ENCODE results near the gene CMIP. TPM values are rescaled to one million over a fixed set of nuclear protein-coding genes. Genes with fewer than 3 reads are reported as not detected.
A peak's percentile ranks its signal among the peaks of the same experiment; 100 is the strongest.

The CMIP gene
- total RNA-seq, 1 experiment from 2014 or later: 63.7 TPM

DNA sequence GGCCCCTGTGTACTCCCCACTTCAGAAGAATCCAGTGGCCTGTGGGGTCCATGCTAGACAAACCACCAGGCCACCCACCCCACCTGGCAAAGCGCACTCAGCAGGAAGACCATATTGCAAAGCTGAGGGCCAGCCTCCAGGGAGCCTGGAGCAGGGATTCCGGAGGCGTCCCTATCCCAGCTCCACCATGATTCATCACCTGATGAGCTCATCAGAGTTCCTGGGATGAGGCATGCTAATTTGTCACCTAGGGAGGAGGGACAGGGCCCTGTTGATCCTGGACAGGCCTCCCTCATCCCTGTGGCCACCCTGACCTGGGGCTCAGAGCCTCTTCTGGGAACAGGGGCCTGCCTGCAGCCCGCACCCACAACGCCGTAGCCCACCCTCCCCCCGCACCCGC is 202.9 kb downstream of the CMIP start (continued):
- TF ChIP-seq, protein P1, sequence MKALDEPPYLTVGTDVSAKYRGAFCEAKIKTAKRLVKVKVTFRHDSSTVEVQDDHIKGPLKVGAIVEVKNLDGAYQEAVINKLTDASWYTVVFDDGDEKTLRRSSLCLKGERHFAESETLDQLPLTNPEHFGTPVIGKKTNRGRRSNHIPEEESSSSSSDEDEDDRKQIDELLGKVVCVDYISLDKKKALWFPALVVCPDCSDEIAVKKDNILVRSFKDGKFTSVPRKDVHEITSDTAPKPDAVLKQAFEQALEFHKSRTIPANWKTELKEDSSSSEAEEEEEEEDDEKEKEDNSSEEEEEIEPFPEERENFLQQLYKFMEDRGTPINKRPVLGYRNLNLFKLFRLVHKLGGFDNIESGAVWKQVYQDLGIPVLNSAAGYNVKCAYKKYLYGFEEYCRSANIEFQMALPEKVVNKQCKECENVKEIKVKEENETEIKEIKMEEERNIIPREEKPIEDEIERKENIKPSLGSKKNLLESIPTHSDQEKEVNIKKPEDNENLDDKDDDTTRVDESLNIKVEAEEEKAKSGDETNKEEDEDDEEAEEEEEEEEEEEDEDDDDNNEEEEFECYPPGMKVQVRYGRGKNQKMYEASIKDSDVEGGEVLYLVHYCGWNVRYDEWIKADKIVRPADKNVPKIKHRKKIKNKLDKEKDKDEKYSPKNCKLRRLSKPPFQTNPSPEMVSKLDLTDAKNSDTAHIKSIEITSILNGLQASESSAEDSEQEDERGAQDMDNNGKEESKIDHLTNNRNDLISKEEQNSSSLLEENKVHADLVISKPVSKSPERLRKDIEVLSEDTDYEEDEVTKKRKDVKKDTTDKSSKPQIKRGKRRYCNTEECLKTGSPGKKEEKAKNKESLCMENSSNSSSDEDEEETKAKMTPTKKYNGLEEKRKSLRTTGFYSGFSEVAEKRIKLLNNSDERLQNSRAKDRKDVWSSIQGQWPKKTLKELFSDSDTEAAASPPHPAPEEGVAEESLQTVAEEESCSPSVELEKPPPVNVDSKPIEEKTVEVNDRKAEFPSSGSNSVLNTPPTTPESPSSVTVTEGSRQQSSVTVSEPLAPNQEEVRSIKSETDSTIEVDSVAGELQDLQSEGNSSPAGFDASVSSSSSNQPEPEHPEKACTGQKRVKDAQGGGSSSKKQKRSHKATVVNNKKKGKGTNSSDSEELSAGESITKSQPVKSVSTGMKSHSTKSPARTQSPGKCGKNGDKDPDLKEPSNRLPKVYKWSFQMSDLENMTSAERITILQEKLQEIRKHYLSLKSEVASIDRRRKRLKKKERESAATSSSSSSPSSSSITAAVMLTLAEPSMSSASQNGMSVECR (CRISPR knock-in tag; IDR thresholded peaks at IDR 0.05; ENCODE audit: borderline replicate concordance): no peak
- TF ChIP-seq SMAD4 (CRISPR knock-in tag; IDR thresholded peaks at IDR 0.05): no peak
- TF ChIP-seq, protein P2, sequence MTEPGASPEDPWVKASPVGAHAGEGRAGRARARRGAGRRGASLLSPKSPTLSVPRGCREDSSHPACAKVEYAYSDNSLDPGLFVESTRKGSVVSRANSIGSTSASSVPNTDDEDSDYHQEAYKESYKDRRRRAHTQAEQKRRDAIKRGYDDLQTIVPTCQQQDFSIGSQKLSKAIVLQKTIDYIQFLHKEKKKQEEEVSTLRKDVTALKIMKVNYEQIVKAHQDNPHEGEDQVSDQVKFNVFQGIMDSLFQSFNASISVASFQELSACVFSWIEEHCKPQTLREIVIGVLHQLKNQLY (CRISPR knock-in tag; IDR thresholded peaks at IDR 0.05): no peak
- no peak for TF ChIP-seq FOXP4 (CRISPR knock-in tag; IDR thresholded peaks at IDR 0.05)
- TF ChIP-seq E2F1 (CRISPR knock-in tag; IDR thresholded peaks at IDR 0.05): no peak
- no peak for TF ChIP-seq TEAD1 (CRISPR knock-in tag; IDR thresholded peaks at IDR 0.05)
- TF ChIP-seq HMGXB4 (CRISPR knock-in tag; IDR thresholded peaks at IDR 0.05): no peak
- TF ChIP-seq, protein P3, sequence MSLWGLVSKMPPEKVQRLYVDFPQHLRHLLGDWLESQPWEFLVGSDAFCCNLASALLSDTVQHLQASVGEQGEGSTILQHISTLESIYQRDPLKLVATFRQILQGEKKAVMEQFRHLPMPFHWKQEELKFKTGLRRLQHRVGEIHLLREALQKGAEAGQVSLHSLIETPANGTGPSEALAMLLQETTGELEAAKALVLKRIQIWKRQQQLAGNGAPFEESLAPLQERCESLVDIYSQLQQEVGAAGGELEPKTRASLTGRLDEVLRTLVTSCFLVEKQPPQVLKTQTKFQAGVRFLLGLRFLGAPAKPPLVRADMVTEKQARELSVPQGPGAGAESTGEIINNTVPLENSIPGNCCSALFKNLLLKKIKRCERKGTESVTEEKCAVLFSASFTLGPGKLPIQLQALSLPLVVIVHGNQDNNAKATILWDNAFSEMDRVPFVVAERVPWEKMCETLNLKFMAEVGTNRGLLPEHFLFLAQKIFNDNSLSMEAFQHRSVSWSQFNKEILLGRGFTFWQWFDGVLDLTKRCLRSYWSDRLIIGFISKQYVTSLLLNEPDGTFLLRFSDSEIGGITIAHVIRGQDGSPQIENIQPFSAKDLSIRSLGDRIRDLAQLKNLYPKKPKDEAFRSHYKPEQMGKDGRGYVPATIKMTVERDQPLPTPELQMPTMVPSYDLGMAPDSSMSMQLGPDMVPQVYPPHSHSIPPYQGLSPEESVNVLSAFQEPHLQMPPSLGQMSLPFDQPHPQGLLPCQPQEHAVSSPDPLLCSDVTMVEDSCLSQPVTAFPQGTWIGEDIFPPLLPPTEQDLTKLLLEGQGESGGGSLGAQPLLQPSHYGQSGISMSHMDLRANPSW (CRISPR knock-in tag; conservative IDR thresholded peaks at IDR 0.05; ENCODE audit: low read depth): no peak
- TF ChIP-seq MYBL2 (CRISPR knock-in tag; IDR thresholded peaks at IDR 0.05): no peak
- TF ChIP-seq MAX (CRISPR knock-in tag; IDR thresholded peaks at IDR 0.05): no peak

DNA sequence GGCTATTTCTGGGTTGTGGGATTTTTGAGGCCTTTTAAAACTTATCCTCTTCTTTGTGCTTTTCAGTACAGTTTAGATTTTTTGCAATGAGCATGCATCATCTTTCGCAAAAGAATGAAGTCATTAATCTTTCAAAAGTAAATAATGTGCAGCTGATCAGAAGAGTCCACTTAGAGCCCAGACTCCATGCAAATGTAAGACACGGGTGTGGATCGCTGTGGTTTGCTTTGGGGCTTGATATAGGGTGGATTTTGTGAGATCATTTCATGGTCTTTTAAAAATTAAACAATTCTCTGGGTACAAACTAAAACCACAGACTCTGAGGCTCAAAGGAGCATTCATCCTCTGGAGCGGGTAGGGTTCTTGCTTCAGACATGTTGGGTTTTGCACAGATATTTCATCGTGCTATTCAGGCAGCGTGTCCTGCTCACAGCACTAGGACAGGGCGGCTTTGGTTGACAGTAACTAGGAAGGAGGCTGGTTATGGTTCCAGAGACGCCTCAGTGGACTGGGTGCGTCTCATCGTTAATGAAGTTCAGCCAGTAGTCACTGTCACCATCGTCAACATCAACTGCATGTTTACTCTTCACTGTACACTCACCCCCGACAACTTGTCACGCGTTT is 205.1 kb downstream of the CMIP start:
- ChIA-PET CTCF (interaction anchor here (2.9 kb wide), 1 partner anchor 47 kb away, joined by 13 read pairs; no protein-coding TSS in a partner anchor), POLR2A (no interaction called here)
- ATAC-seq (no peak), DNase-seq (ENCODE audit: low spot score) (no peak)
- H3K9me3 Mint-ChIP-seq: no peaks in the 10 kb centered on the region
- no peak overlapping the region for H3K4me3 Mint-ChIP-seq
- H3K27ac Mint-ChIP-seq: peak overlapping the region; percentile 62
- H3K36me3 Mint-ChIP-seq: peaks cover 9% of the 10 kb centered on the region; the same call in 1 of the 2 replicates
- H3K27me3 Mint-ChIP-seq (ENCODE audit: low read depth): no peaks in the 10 kb centered on the region
- peaks cover 51% of the 10 kb centered on the region for H3K4me1 Mint-ChIP-seq
- TF ChIP-seq ZNF396 (CRISPR knock-in tag; IDR thresholded peaks at IDR 0.05; ENCODE audit: borderline replicate concordance) (no peak), AFF4 (CRISPR knock-in tag; IDR thresholded peaks at IDR 0.05; ENCODE audit: borderline replicate concordance) (no peak), E2F5 (CRISPR knock-in tag; IDR thresholded peaks at IDR 0.05) (no peak), PRRX2 (CRISPR knock-in tag; IDR thresholded peaks at IDR 0.05) (no peak), MXD4 (CRISPR knock-in tag; IDR thresholded peaks at IDR 0.05; ENCODE audit: borderline replicate concordance) (no peak)

Measured in WTC11 (cell line).